NCI-H1105 treated with DMSO at 0.1 percent for 48 hours (cell line): Measurements from ENCODE around the gene CNTN5.
A peak's percentile ranks its signal among the peaks of the same experiment; 100 is the strongest.

Source experiments
- DNase-seq: peaks from one replicate; lab custom pipeline; 2025; lab: John Stamatoyannopoulos, UW

CNTN5 gene

DNA sequence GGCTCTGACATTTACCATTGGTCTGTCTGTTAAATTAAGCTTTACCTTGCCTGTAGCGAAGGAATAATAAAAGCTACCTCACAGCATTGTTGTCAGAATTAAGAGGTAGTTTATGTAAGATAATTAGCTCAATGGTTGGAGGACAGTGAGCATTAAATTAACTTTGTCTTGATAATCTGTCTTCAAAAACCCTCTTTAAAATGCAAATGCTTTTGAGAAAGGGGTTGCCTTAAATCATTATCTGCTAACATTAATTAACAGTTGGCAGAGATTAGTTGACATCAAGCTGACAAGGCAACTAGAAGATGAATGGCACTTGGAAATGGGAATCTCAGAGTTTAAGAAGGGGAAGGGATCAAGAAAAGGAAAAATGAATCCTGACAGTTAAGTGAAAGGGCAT is 905.2 kb downstream of the CNTN5 start:
- DNase-seq: no peak

DNA sequence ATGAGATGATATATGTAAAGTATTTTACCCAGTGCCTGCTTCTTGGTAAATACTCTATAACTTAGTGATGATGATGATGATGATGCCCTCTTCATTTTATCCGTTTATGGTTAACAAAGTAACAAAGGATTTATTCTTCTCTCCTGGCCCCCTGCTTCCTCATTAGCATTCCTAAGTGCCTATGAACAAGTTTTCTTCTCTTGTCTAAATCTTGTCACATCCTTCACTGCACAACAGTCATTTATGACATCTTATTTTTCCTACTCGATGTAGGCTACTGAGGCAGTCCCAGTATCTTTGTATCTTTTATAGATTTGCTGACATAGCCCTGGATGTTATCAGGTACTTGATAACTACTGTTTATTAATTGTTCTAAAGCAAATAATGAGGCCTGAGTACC is 911.9 kb downstream of the CNTN5 start:
- DNase-seq: no peak

DNA sequence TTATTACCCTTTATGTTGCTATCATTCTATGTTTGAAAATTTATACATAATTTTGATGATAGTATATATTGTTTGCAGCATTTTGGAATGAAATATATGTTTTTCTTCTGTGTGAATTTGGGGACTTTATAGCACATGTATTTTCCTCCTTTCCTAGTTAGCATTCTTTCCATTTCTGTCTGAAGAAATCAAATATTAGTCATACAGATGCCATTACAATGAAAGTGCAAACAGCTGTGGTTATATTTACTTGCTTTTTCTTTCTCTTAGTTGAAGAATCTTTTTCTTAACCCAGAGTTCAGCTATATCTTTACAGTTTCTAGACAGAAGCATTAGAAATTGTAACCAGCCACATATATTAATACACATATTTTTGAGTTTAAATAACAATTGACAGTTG is 913.3 kb downstream of the CNTN5 start:
- DNase-seq: no peak

DNA sequence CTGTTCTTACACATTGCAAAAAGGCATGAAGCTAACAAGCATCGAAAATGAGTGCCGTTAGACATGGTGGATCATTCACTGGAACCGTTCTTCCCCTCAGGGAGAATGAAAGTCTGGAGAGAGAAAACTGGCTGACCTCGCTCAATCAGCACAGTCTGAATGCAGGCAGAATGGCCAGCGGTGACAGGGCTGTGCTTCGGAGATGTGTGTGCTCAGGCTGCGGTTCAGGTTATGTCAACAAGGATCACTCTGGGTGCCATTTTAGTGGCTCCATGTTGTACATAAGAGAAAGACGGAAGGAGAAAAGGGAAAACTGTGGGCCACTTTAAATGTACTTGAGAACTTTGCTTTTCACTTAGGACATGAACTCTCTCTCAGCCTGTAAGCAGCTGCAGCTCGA is 916.6 kb downstream of the CNTN5 start:
- DNase-seq: peak; percentile 34

- no peak for DNase-seq
These were observed 932.1 kb downstream of the CNTN5 start for GRCh38 chr11:99952816-99953215.

GRCh38 chr11:99960536-99960935 is 939.8 kb downstream of the CNTN5 start:
- no peak for DNase-seq

DNA sequence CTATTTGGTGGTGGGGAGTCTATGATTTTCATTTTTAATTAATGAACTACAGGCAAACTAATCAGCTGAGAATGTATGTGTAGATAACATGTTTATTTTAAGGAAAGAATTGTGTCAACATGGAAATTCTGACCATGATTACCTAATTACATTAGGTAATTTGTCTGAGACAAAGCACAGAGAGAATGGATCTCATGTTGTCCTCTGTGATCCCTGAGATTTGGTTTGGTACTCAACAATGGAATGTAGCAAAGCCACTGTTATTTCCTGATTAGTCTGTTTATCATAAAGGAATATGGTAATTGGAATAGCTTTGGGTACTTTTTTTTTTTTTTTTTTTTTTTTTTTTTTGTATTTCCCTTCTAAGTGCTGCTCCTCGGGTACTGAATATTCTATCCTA is 947.6 kb downstream of the CNTN5 start:
- DNase-seq: no peak

DNA sequence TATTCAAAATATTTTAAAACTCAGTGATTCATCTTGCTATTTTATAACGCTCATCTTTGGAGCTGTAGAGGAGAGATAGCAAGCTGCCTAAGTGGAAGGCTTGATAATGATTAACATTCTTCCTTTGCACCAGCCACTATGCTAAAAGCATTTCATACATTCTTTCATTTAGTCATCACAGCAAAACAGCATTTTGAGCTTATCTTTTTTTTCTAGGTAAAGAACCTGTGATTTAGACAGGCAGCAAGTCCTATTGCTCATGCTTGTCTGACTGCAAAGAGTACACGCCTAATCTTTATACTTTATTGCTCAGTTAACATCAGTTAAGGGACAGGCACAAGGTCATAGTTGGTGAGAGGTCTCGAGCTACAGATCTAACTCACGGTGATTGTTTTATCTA is 953.2 kb downstream of the CNTN5 start:
- no peak for DNase-seq

DNA sequence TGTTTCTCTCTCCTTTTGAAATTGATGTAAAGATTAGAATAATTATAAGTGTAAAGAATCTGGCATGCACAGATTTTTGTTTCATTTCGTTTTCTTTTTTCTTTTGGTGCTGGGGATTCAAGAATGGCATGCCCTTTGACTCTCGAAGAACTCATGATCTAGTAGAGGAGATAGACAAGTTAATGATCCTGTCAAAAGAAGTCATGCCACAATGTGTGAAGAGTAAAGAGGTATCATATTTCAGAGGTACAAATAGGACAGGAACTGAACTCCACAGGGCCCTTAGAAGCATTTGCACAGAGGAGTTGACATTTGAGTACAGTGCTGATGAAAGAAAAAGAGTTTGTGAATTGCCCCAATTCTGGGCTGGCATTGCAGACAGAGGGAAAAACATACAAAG is 958.3 kb downstream of the CNTN5 start:
- no peak for DNase-seq

DNA sequence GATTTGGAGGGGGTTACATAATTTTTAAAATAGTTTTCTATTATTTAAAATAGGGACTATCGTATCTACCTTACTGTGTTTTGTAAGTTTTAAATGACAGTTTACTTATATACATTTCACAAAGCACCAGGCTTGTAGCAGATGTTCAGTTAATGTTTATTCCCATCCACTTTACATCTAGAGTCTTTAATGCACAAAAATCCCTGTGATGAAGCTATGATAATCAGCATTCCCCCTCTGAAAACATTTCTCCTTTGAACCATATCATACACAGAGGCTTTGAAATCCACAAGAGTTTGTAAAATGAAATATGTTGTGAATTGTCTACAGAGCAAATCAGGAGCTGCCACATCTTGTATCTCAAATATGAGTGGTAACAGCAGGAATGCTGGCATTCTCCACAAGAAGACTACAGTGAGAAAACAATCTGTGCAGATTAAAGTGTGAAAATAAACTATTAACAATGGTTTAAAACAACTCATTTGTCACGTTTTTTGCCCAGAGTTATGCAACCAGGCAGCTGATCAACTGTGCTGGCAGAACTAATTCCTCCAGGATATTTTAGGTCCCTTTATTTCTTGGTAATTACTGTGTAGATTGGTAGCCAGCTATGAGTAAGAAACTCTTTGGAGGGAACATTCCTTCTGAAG is 967.2 kb downstream of the CNTN5 start:
- DNase-seq: no peak

GRCh38 chr11:99988471-99988837 is 967.7 kb downstream of the CNTN5 start:
- no peak for DNase-seq

DNA sequence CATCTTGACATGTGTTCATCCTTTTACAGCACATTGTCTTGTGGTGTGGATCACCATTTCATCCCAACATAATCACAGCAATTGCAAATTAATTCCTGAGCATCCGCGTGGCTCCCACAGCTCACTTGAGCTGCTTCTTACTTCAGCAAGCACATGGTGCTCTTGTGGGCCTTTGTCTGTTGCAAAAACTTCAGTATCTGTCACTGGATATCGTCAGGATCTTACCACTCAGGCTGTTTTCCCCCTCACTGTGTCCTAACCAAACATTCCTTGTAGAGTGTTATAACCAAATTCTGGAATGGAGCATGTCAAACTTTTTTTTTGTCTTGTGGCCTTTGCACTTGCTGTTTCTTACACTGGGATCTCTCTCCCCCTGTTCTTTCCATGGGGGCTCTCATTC is 983.2 kb downstream of the CNTN5 start:
- DNase-seq: no peak

- no peak for DNase-seq
These were observed 983.8 kb downstream of the CNTN5 start for GRCh38 chr11:100004541-100004940.

GRCh38 chr11:100008417-100008816 is 987.7 kb downstream of the CNTN5 start:
- no peak for DNase-seq

- DNase-seq: no peak
These were observed 989.0 kb downstream of the CNTN5 start for GRCh38 chr11:100009728-100010127.

- DNase-seq: no peak
These were observed 989.6 kb downstream of the CNTN5 start for GRCh38 chr11:100010393-100010792.

DNA sequence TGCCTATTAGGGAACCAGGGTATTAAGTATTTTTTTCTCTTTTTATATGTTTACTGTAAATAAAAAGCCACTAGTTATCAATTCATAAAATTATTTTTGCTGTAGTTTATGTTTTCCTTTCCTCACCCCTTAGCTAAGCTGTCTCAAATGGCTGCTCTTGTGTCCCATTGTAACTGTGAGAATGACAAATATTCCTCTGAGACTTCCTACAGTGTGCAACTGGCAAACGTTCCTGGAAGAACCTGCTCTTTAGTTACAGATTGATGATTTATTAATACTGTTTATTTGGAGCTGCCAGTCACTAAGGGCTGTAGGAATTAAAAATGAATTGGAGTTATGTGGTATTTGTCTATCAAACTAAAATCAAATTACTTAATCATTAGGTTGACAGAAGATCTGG is 990.9 kb downstream of the CNTN5 start:
- DNase-seq: no peak

DNA sequence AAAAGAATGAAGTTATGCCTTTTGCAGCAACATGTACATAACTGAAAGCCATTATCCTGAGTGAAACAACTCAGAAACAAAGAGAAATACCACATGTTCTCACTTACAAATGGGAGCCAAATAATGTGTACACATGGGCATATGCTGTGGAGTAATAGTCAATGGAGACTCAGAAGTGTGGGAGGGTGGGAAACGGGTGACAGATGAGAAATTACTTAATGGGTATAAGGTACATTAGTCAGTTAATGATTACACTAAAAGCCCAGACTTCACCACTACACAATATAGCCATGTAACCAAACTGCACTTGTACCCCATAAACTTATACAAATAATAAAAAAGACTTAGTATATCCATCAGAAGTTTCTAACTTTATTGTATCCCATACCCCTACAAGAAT is 992.3 kb downstream of the CNTN5 start:
- DNase-seq: no peak

- DNase-seq: no peak
These were observed 1011.2 kb downstream of the CNTN5 start for GRCh38 chr11:100031973-100032372.

- DNase-seq: no peak
These were observed 1040.3 kb downstream of the CNTN5 start for GRCh38 chr11:100061006-100061405.

DNA sequence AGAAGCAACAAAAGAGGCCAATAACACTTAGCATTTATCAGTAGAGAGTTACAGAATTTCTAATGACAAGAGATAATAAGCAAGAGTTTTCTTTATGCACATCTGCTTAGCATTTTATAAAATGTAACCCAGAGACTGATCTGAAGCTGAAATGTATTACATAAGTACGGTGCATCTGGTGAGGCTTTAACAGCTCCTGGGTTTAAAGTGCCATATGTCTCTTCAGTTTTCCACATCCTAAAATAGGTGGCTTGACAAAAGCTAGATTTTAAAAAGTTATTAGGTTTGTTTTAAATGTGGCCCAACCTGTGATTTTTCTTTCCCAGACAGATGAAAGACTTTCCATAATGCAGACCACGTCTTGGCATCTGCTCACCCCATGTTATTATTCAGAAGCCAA is 1045.7 kb downstream of the CNTN5 start:
- DNase-seq: no peak

- peak; percentile 8 for DNase-seq
These were observed 1047.4 kb downstream of the CNTN5 start for GRCh38 chr11:100068116-100068515.

DNA sequence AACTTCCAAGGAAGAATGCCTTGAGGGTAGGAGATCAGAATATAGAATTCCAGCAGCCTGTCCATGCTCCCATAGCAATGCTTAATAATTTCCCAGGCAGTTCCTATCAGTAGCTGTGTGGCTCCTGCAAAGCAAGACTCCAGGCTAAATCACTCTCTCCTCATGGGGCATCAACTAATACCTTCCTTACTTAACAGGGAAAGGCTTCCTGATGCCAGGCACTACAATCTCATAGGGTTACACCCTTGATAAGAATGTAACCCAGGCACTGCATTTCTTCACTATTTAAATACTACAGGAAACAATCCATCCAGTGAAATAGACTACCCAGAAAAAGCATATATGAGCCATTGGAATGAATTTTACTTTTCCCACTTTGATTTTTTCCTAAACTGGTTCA is 1051.4 kb downstream of the CNTN5 start:
- DNase-seq: no peak

DNA sequence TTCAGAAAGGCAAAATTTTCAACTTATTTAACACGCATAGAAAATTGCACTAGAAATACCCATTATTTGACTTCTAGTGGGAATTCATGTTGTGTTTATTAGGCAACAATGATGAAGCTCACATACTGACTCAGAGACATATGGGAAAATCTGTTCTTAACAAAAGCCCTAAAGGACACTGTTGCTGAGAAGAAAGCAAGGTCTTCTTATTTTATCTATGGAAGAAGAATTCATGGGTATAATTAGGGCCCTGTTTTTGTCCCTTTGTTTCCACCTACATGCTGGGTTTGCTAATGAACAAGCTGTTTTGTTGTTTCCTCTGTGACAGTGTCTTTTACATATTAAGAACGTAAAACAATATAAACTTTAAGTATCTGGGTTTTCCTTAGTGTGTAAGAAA is 1059.6 kb downstream of the CNTN5 start:
- DNase-seq: no peak

- DNase-seq: no peak
These were observed 1060.1 kb downstream of the CNTN5 start for GRCh38 chr11:100080821-100081220.
